DND-41 (cell line): ENCODE measurements around the gene SFMBT2.

Experiments
- EZH2 ChIP-seq: IDR thresholded peaks from 3 replicates; pipeline ENCODE4 v1.6.1; 2012; ENCODE audit warnings: borderline replicate concordance, low read depth, mild to moderate bottlenecking, moderate library complexity, low read length, inconsistent platforms; ENCODE audit not compliant: severe bottlenecking
- TF ChIP-seq, protein P1 (sequence below): IDR thresholded peaks from 2 replicates; pipeline ENCODE4 v1.5.1; 2012; ENCODE audit warnings: borderline replicate concordance, low read length, moderate library complexity, mild to moderate bottlenecking; ENCODE audit not compliant: poor library complexity, severe bottlenecking; ENCODE audit errors: extremely low read depth

DNA sequence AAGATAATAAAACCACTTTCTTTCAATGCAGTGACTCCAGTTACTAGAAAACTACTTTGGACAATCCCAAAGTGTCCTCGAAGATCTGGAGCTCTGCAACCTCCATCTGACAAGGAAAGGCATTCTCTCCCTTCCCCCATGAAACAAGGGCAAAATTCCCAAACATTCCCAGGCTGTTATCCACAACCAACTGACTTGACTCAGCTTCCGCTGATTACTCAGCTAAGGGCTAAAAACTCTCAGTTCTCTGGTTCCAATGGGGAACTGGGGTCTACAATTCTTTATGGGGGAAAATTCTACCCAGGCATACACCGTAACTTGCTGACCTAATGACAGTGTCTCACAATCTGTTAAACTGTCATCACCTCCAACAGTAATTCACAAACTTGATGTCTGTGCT, 48.4 kb downstream of the SFMBT2 start:
- TF ChIP-seq, protein P1, sequence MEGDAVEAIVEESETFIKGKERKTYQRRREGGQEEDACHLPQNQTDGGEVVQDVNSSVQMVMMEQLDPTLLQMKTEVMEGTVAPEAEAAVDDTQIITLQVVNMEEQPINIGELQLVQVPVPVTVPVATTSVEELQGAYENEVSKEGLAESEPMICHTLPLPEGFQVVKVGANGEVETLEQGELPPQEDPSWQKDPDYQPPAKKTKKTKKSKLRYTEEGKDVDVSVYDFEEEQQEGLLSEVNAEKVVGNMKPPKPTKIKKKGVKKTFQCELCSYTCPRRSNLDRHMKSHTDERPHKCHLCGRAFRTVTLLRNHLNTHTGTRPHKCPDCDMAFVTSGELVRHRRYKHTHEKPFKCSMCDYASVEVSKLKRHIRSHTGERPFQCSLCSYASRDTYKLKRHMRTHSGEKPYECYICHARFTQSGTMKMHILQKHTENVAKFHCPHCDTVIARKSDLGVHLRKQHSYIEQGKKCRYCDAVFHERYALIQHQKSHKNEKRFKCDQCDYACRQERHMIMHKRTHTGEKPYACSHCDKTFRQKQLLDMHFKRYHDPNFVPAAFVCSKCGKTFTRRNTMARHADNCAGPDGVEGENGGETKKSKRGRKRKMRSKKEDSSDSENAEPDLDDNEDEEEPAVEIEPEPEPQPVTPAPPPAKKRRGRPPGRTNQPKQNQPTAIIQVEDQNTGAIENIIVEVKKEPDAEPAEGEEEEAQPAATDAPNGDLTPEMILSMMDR = no peak
- TF ChIP-seq EZH2 = no peak
